Stimulated activated CD8-positive, alpha-beta memory T cell treated with anti-CD3 and anti-CD28 coated beads, Interleukin-2, amount 100 ng/mL, for 48 hours (primary cell): Measurements from ENCODE around the gene DAPP1.
"Not testable (repeated sequence)": the region's sequence is repeated elsewhere in the genome, so short reads cannot be mapped to it uniquely, and the experiment has no call there.

Source experiments
- DNase-seq, 2 donors: peaks; one replicate each; pipeline ENCODE4 v3.0.0-alpha.2; 2020; ENCODE audit warnings: low read depth in 2 of 2

DAPP1 gene

GRCh38 chr4:99816545-99817308 is at the start of gene DAPP1:
DAPP1 (plus strand) TSS chr4:99816827; CDS start chr4:99816914, 87 bp downstream.
- peak; percentile 37 to 54 for DNase-seq

- not testable (repeated sequence) for DNase-seq
Observed at GRCh38 chr4:99770842-99771241, 45.8 kb upstream of the DAPP1 start.

GRCh38 chr4:99783940-99784339 is 32.7 kb upstream of the DAPP1 start:
- DNase-seq = no peak

- no peak for DNase-seq
Observed at GRCh38 chr4:99784842-99785241, 31.8 kb upstream of the DAPP1 start.

GRCh38 chr4:99790796-99791617 is 25.6 kb upstream of the DAPP1 start:
- DNase-seq = no peak

- DNase-seq = no peak
Observed at GRCh38 chr4:99800332-99801004, 16.2 kb upstream of the DAPP1 start.

- DNase-seq = no peak
Observed at GRCh38 chr4:99801005-99801699, 15.5 kb upstream of the DAPP1 start.

- DNase-seq = no peak
Observed at GRCh38 chr4:99803566-99804101, 13.0 kb upstream of the DAPP1 start.

- no peak for DNase-seq
Observed at GRCh38 chr4:99806545-99806944, 10.1 kb upstream of the DAPP1 start.

GRCh38 chr4:99807666-99808065 is 9.0 kb upstream of the DAPP1 start:
- DNase-seq = no peak

GRCh38 chr4:99808260-99808857 is 8.3 kb upstream of the DAPP1 start:
- peak; percentile 23 to 61 for DNase-seq

GRCh38 chr4:99809326-99809725 is 7.3 kb upstream of the DAPP1 start:
- no peak for DNase-seq

- no peak for DNase-seq
Observed at GRCh38 chr4:99810536-99810935, 6.1 kb upstream of the DAPP1 start.

- DNase-seq = no peak
Observed at GRCh38 chr4:99811117-99811516, 5.5 kb upstream of the DAPP1 start.

GRCh38 chr4:99811850-99812249 is 4.8 kb upstream of the DAPP1 start:
- no peak for DNase-seq

- DNase-seq = no peak
Observed at GRCh38 chr4:99815597-99816011, 1.0 kb upstream of the DAPP1 start.

- DNase-seq = no peak
Observed at GRCh38 chr4:99817309-99817890, 773 bp downstream of the DAPP1 start.

- DNase-seq = no peak
Observed at GRCh38 chr4:99818661-99819060, 2.0 kb downstream of the DAPP1 start.

GRCh38 chr4:99821918-99822503 is 5.4 kb downstream of the DAPP1 start:
- no peak for DNase-seq

GRCh38 chr4:99822734-99823133 is 6.1 kb downstream of the DAPP1 start:
- no peak for DNase-seq
